Hematopoietic multipotent progenitor cell treated with erythropoietin and hydrocortisone succinate and interleukin-3 and kit ligand, for 6 days (in vitro differentiated cells): ENCODE measurements around the gene LHFPL4.
A peak's percentile ranks its signal among the peaks of the same experiment; 100 is the strongest.
"Not testable (repeated sequence)": the region's sequence is repeated elsewhere in the genome, so short reads cannot be mapped to it uniquely, and the experiment has no call there.

Source experiments
- DNase-seq: peaks from one replicate; pipeline ENCODE4 v3.0.0-alpha.2; 2015

The LHFPL4 gene

GRCh38 chr3:9553021-9553947 lies at the start of gene LHFPL4:
TSS of gene LHFPL4 (minus strand) at chr3:9553822. CDS start at chr3:9552679, 1,143 bp downstream.
- no peak for DNase-seq

GRCh38 chr3:9602620-9603019 lies 49.0 kb upstream of the LHFPL4 start:
- no peak for DNase-seq

GRCh38 chr3:9601006-9601581 lies 47.5 kb upstream of the LHFPL4 start:
- not testable (repeated sequence) for DNase-seq

GRCh38 chr3:9600597-9600996 lies 47.0 kb upstream of the LHFPL4 start:
- peak; percentile 33 for DNase-seq

GRCh38 chr3:9598783-9599387 lies 45.3 kb upstream of the LHFPL4 start:
- DNase-seq: no peak

GRCh38 chr3:9595877-9596276 lies 42.3 kb upstream of the LHFPL4 start:
- DNase-seq: no peak

GRCh38 chr3:9591781-9592180 lies 38.2 kb upstream of the LHFPL4 start:
- not testable (repeated sequence) for DNase-seq

GRCh38 chr3:9590282-9590791 lies 36.7 kb upstream of the LHFPL4 start:
- peak; percentile 49 for DNase-seq

- no peak for DNase-seq
Observed at GRCh38 chr3:9583792-9584191, 30.2 kb upstream of the LHFPL4 start.

GRCh38 chr3:9583371-9583770 lies 29.7 kb upstream of the LHFPL4 start:
- DNase-seq: no peak

- DNase-seq: no peak
Observed at GRCh38 chr3:9582332-9582731, 28.7 kb upstream of the LHFPL4 start.

- no peak for DNase-seq
Observed at GRCh38 chr3:9581742-9582141, 28.1 kb upstream of the LHFPL4 start.

GRCh38 chr3:9569054-9569453 lies 15.4 kb upstream of the LHFPL4 start:
- DNase-seq: no peak

GRCh38 chr3:9565316-9565715 lies 11.7 kb upstream of the LHFPL4 start:
- no peak for DNase-seq

GRCh38 chr3:9563851-9564250 lies 10.2 kb upstream of the LHFPL4 start:
- no peak for DNase-seq

- not testable (repeated sequence) for DNase-seq
Observed at GRCh38 chr3:9560056-9560455, 6.4 kb upstream of the LHFPL4 start.

GRCh38 chr3:9553948-9554513 lies 409 bp upstream of the LHFPL4 start:
- no peak for DNase-seq

- DNase-seq: peak; percentile 81
Observed at GRCh38 chr3:9552252-9552999, 1.2 kb downstream of the LHFPL4 start.

GRCh38 chr3:9550999-9551398 lies 2.6 kb downstream of the LHFPL4 start:
- no peak for DNase-seq

- no peak for DNase-seq
Observed at GRCh38 chr3:9549600-9549999, 4.0 kb downstream of the LHFPL4 start.

GRCh38 chr3:9548991-9549390 lies 4.6 kb downstream of the LHFPL4 start:
- DNase-seq: no peak

GRCh38 chr3:9542182-9542581 lies 11.4 kb downstream of the LHFPL4 start:
- DNase-seq: no peak

- no peak for DNase-seq
Observed at GRCh38 chr3:9536212-9536611, 17.4 kb downstream of the LHFPL4 start.
